IMR-90 (cell line): ENCODE measurements around the gene FBRS. TPM values are rescaled to one million over a fixed set of nuclear protein-coding genes. Genes with fewer than 3 reads are reported as not detected.

Source experiments
- ATAC-seq: fragments of 200-7000 bp; cut with Tn5 transposase; 2 replicates; pipeline ENCODE4 v1.9.1; 2020; ENCODE audit warnings: low read depth, mild to moderate bottlenecking, moderate library complexity
- Bru-seq: library from RNA; stranded (reverse); fragments of 400-500 nt; gene quantifications from one replicate; lab custom pipeline; 2021; lab: Mats Ljungman, UMichigan
- BruChase-seq, 2 experiments: library from RNA; stranded (reverse); fragments of 400-500 nt; gene quantifications; one replicate each; lab custom pipeline; 2021; lab: Mats Ljungman, UMichigan
- BruUV-seq: library from RNA; stranded (reverse); fragments of 400-500 nt; replicated peaks from 2 replicates; lab custom pipeline; 2021; lab: Mats Ljungman, UMichigan
- CTCF ChIA-PET: fragments of 300-600 bp; formaldehyde crosslinking; extraction: SDS; loops from one replicate; lab custom pipeline; 2021; ENCODE audit warnings: antibody characterized with exemption; lab: Yijun Ruan, JAX
- POLR2A ChIA-PET: fragments of 300-600 bp; sonication (Branson Sonifier 250); formaldehyde crosslinking; loops from one replicate; lab custom pipeline; 2022; ENCODE audit warnings: antibody characterized with exemption; ENCODE audit not compliant: unreplicated experiment; lab: Charles Lee
- DNase-seq: peaks from one replicate; pipeline ENCODE4 v3.0.0; 2013
- H2AFZ ChIP-seq: replicated peaks from 2 replicates; pipeline ENCODE3; 2013; ENCODE audit warnings: low read length, mild to moderate bottlenecking; ENCODE audit not compliant: poor library complexity
- H2AK5ac ChIP-seq: 2 replicates; pipeline ENCODE4 v1.6.1; 2013; ENCODE audit warnings: low read depth, low read length, inconsistent platforms
- H2AK9ac ChIP-seq: replicated peaks from 2 replicates; pipeline ENCODE3; 2013; ENCODE audit warnings: mild to moderate bottlenecking, low read depth, low read length, moderate library complexity; ENCODE audit not compliant: poor library complexity
- H2BK120ac ChIP-seq: 2 replicates; pipeline ENCODE4 v1.6.1; 2013; ENCODE audit warnings: low read depth, low read length, inconsistent platforms
- H2BK15ac ChIP-seq: 3 replicates; pipeline ENCODE4 v1.6.1; 2013; ENCODE audit warnings: low read depth, low read length, inconsistent platforms
- H2BK20ac ChIP-seq: 2 replicates; pipeline ENCODE4 v1.6.1; 2013; ENCODE audit warnings: low read depth, mild to moderate bottlenecking, inconsistent platforms, low read length, moderate library complexity
- H2BK5ac ChIP-seq: 2 replicates; pipeline ENCODE4 v1.6.1; 2013; ENCODE audit warnings: mild to moderate bottlenecking, low read depth, low read length, inconsistent platforms; ENCODE audit not compliant: poor library complexity, severe bottlenecking
- H3K14ac ChIP-seq: replicated peaks from 2 replicates; pipeline ENCODE4 v1.6.1; 2013; ENCODE audit warnings: low read depth, low read length, inconsistent platforms
- H3K18ac ChIP-seq: 2 replicates; pipeline ENCODE4 v1.6.1; 2013; ENCODE audit warnings: low read depth, low read length, control low read depth
- H3K23ac ChIP-seq: 2 replicates; pipeline ENCODE4 v1.6.1; 2013; ENCODE audit warnings: low read depth, low read length, inconsistent platforms
- H3K27ac ChIP-seq: 2 replicates; pipeline ENCODE4 v1.5.1; 2013; ENCODE audit warnings: mild to moderate bottlenecking, control low read depth, low read length; ENCODE audit not compliant: insufficient read depth
- H3K27me3 ChIP-seq: 2 replicates; pipeline ENCODE4 v1.6.1; 2013; ENCODE audit warnings: low read length; ENCODE audit not compliant: control insufficient read depth, insufficient read depth
- H3K36me3 ChIP-seq: 2 replicates; pipeline ENCODE4 v1.6.1; 2013; ENCODE audit warnings: low read length, mixed read lengths; ENCODE audit not compliant: control insufficient read depth, insufficient read depth
- H3K4ac ChIP-seq: 2 replicates; pipeline ENCODE4 v1.6.1; 2013; ENCODE audit warnings: low read depth, low read length, inconsistent platforms
- H3K4me1 ChIP-seq: 2 replicates; pipeline ENCODE4 v1.6.1; 2013; ENCODE audit warnings: low read length, mixed read lengths; ENCODE audit not compliant: control insufficient read depth, insufficient read depth
- H3K4me2 ChIP-seq: 2 replicates; pipeline ENCODE4 v1.6.1; 2013; ENCODE audit warnings: low read depth, mild to moderate bottlenecking, control low read depth, low read length, moderate library complexity
- H3K4me3 ChIP-seq: 2 replicates; pipeline ENCODE4 v1.5.1; 2013; ENCODE audit warnings: low read depth, mild to moderate bottlenecking, control low read depth, low read length, moderate library complexity; ENCODE audit not compliant: insufficient read depth
- H3K56ac ChIP-seq: 2 replicates; pipeline ENCODE4 v1.6.1; 2013; ENCODE audit warnings: low read length, inconsistent platforms; ENCODE audit not compliant: insufficient read depth; ENCODE audit errors: extremely low read depth
- H3K79me1 ChIP-seq, 2 experiments: 2 replicates each; pipeline ENCODE4 v1.6.1; 2013; ENCODE audit warnings: low read length in 2 of 2, inconsistent platforms in 1 of 2, low read depth in 1 of 2
- H3K9ac ChIP-seq: 2 replicates; pipeline ENCODE4 v1.6.1; 2013; ENCODE audit warnings: low read depth, low read length, control low read depth
- H3K9me1 ChIP-seq: 2 replicates; pipeline ENCODE4 v1.6.1; 2013; ENCODE audit warnings: low read length, inconsistent platforms; ENCODE audit not compliant: insufficient read depth
- H3K9me3 ChIP-seq: 2 replicates; pipeline ENCODE4 v1.6.1; 2013; ENCODE audit warnings: low read length; ENCODE audit not compliant: control insufficient read depth, insufficient read depth
- H4K20me1 ChIP-seq: 2 replicates; pipeline ENCODE4 v1.6.1; 2013; ENCODE audit warnings: low read length, inconsistent platforms; ENCODE audit not compliant: insufficient read depth
- H4K5ac ChIP-seq: 2 replicates; pipeline ENCODE4 v1.6.1; 2013; ENCODE audit warnings: mild to moderate bottlenecking, low read depth, low read length, control low read depth
- H4K8ac ChIP-seq, 2 experiments: 2 replicates each; pipeline ENCODE4 v1.6.1; 2013; ENCODE audit warnings: low read depth in 2 of 2, low read length in 2 of 2, control low read depth in 1 of 2, inconsistent platforms in 1 of 2
- H4K91ac ChIP-seq: 2 replicates; pipeline ENCODE4 v1.6.1; 2013; ENCODE audit warnings: low read depth, low read length, inconsistent platforms; ENCODE audit not compliant: insufficient read depth
- BHLHE40 ChIP-seq: fragments of 150-350 bp; IDR thresholded peaks from 2 replicates; pipeline ENCODE4 v1.6.1; 2016; ENCODE audit warnings: mild to moderate bottlenecking, low read depth, low read length
- FOS ChIP-seq: fragments of 150-350 bp; IDR thresholded peaks from 2 replicates; pipeline ENCODE4 v1.6.1; 2016; ENCODE audit warnings: low read depth, low read length
- MAFK ChIP-seq: IDR thresholded peaks from 2 replicates; pipeline ENCODE4 v1.6.1; 2012; ENCODE audit warnings: low read depth, low read length, improper control_type of control experiment
- MAZ ChIP-seq: IDR thresholded peaks from 2 replicates; pipeline ENCODE4 v1.6.1; 2012; ENCODE audit warnings: low read depth, mild to moderate bottlenecking, low read length, improper control_type of control experiment, moderate library complexity, borderline replicate concordance
- POLR2A ChIP-seq: IDR thresholded peaks from 2 replicates; pipeline ENCODE4 v1.6.1; 2012; ENCODE audit warnings: mild to moderate bottlenecking, low read depth, low read length
- RAD21 ChIP-seq: IDR thresholded peaks from 2 replicates; pipeline ENCODE4 v1.6.1; 2012; ENCODE audit warnings: low read length, improper control_type of control experiment
- RCOR1 ChIP-seq: IDR thresholded peaks from 2 replicates; pipeline ENCODE4 v1.6.1; 2012; ENCODE audit warnings: mild to moderate bottlenecking, low read length, improper control_type of control experiment; ENCODE audit not compliant: insufficient replicate concordance
- WGBS, 2 experiments: methylation state at CpG; one replicate each; pipeline versions ENCODE4 v1.1.5 to v1.1.7; 2013; ENCODE audit warnings: missing lambda C conversion rate in 2 of 2; ENCODE audit not compliant: insufficient read length in 1 of 2; ENCODE audit errors: extremely low coverage in 2 of 2; 5-methylcytosine and 5-hydroxymethylcytosine counted together
- dilution Hi-C: fragments of 300-500 bp; cut with HindIII; formaldehyde crosslinking; loops from one replicate; pipeline ENCODE4 v1.14.3; 2018; ENCODE audit warnings: low sequenced_read_pairs; ENCODE audit not compliant: unreplicated experiment
- in situ Hi-C: fragments of 300-500 bp; cut with MboI; formaldehyde crosslinking; loops from 3 replicates; pipeline ENCODE4 v1.14.3; 2019; ENCODE audit warnings: low sequenced_read_pairs, inconsistent platforms, mixed read lengths
- intact Hi-C: fragments of 100-400 bp; cut with micrococcal nuclease; formaldehyde crosslinking; loops from 2 replicates; pipeline ENCODE4 v1.10.0; 2022
- long read RNA-seq: library from polyadenylated mRNA; unstranded; transcript quantifications from one replicate; pipeline ENCODE4 v2.0.0, GENCODE V29; 2021; ENCODE audit not compliant: unreplicated experiment
- polyA plus RNA-seq, 3 experiments: library from polyadenylated mRNA; depleted of rRNA; stranded (reverse); fragments of >200 nt; gene quantifications; 2 replicates each; pipeline ENCODE4 v1.2.3, GENCODE V29; 2012; ENCODE audit warnings: low replicate concordance in 1 of 3
- total RNA-seq: library from RNA; depleted of rRNA; stranded (reverse); fragments of >200 nt; gene quantifications from 2 replicates; pipeline ENCODE4 v1.2.3, GENCODE V29; 2012; rRNA removed
- TF ChIP-seq, protein P1 (sequence below): conservative IDR thresholded peaks from 2 replicates; pipeline ENCODE4 v1.5.1; 2012; ENCODE audit warnings: mild to moderate bottlenecking, low read depth, low read length, improper control_type of control experiment
- TF ChIP-seq, protein P2 (sequence below): fragments of 150-350 bp; IDR thresholded peaks from 2 replicates; pipeline ENCODE4 v1.6.1; 2017; ENCODE audit warnings: mild to moderate bottlenecking, antibody characterized with exemption, low read length, low read depth
- TF ChIP-seq, protein P3 (sequence below): fragments of 150-350 bp; IDR thresholded peaks from 2 replicates; pipeline ENCODE4 v1.6.1; 2016; ENCODE audit warnings: low read depth, mild to moderate bottlenecking, low read length, moderate library complexity, borderline replicate concordance

Gene FBRS
- 2.0 and 2.8 TPM in 2 replicates for total RNA-seq
- 20.5 and 22.4 TPM in 2 replicates for polyA plus RNA-seq (2012; rRNA removed)
- polyA plus RNA-seq (2012; cell fraction: cytosol; rRNA removed): 15.0 and 18.0 TPM in 2 replicates
- polyA plus RNA-seq (2012; cell fraction: nucleus; rRNA removed; ENCODE audit: low replicate concordance): 64.6 and 100 TPM in 2 replicates
- percentile 75 among the genes with signal in this experiment for Bru-seq, nascent RNA
- BruChase-seq, experiment 1, labeled RNA remaining after a 6-hour chase: percentile 76 among the genes with signal in this experiment
- percentile 87 among the genes with signal in this experiment for BruChase-seq, experiment 2, labeled RNA remaining after a 2-hour chase
- long read RNA-seq, partial matches to known transcripts: 30 of 32 reads
- long read RNA-seq, other reads (novel, unspliced or antisense): 1 of 32 reads

DNA sequence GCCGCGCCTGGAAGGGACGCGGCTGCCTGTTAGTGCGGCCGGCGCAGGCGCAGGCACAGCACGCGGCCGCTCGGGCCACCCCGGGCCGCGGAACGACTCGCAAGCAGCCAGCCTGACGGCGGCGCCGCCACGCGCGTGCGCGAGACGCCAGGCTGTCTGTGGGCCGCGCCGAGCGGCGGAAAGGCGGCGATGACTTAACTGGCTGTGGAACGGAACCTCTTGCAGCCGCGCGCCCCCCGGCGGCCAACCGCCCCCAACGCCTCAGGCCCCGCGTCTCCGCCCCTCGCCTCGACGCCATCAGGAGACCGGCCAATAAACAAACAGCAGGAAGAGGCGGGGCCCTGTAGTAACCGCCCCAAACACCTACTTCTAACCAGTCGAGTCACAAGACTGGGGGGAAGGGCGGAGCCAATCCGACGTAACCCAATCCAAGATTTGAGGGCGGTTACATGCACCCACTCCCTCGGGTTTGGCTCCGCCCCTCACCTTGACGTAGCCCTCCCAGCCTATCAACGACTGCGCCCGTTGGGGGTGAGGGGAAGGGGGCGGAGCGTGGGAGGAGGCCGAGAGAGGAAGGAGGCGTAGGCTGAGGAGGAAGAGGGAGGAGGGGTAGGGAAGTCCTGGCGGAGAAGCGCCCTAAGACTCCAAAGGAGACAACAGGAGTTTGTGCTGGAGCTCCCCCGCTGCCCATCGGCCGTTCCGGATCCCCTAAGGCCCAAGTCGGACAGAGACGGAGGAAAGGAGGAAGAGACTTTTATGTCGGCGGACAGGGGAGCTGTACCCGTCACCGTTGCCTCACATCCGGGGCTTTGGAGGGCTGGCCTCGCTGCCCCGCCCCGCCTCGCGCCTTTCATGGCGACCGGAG lies at the start of gene FBRS:
Gene FBRS (plus strand): TSS at position 566 of the 865 bp plus-strand sequence. CDS start 1,088 bp downstream, outside the sequence.
- peak within 1 kb of the TSS; percentile 99 for H2AK9ac ChIP-seq
- DNase-seq (peak; percentile 100), ATAC-seq (peak; percentile 83)
- dilution Hi-C loops: no loop called here
- ChIA-PET CTCF (interaction anchor here (0.5 to 1.5 kb wide), 3 partner anchors 36 to 232 kb away, joined by 3 to 4 read pairs (median 3); no protein-coding TSS in a partner anchor), POLR2A (interaction anchor here (0.6 kb wide), 1 partner anchor 263 kb away, joined by 3 read pairs; no protein-coding TSS in a partner anchor)
- peak within 1 kb of the TSS; percentile 100 for H3K23ac ChIP-seq
- peaks cover 12% of the 10 kb centered on the region; the same call in 1 of the 2 replicates for H3K4me1 ChIP-seq
- WGBS, 2 experiments: 0% methylated on average over 26 of the region's 86 CpGs; no CpG with 5 or more reads in 1 of the 2 experiments
- H2BK20ac ChIP-seq: peak within 1 kb of the TSS; percentile 76
- peak within 1 kb of the TSS; percentile 96 for H2BK5ac ChIP-seq
- H3K56ac ChIP-seq: peak within 1 kb of the TSS; percentile 98
- peak within 1 kb of the TSS; percentile 62 for H3K4me3 ChIP-seq
- peaks cover 28 to 50% of the 10 kb centered on the region in 2 experiments; a peak in 3 of 4 replicates for H3K79me1 ChIP-seq
- H2AFZ ChIP-seq: peak within 1 kb of the TSS; percentile 99
- H2AK5ac ChIP-seq: peak within 1 kb of the TSS; percentile 95
- no peaks in the 10 kb centered on the region for H3K27me3 ChIP-seq
- no TSS peak for BruUV-seq
- peak within 1 kb of the TSS; percentile 100 for H3K14ac ChIP-seq
- no peaks in the 10 kb centered on the region for H3K9me3 ChIP-seq
- peak within 1 kb of the TSS; percentile 53 to 99 for H4K8ac ChIP-seq
- H3K27ac ChIP-seq: peak within 1 kb of the TSS; percentile 92
- peak within 1 kb of the TSS; percentile 100 for H3K4ac ChIP-seq
- peak within 1 kb of the TSS; percentile 91; the same call in 2 of the 3 replicates for H2BK15ac ChIP-seq
- peak within 1 kb of the TSS; percentile 95 for H3K18ac ChIP-seq
- peak within 1 kb of the TSS; percentile 89 for H4K5ac ChIP-seq
- peaks cover 46% of the 10 kb centered on the region for H3K36me3 ChIP-seq
- peak within 1 kb of the TSS; percentile 97 for H2BK120ac ChIP-seq
- peak within 1 kb of the TSS; percentile 96 for H3K9ac ChIP-seq
- peaks cover 29% of the 10 kb centered on the region for H4K20me1 ChIP-seq
- peaks cover 5% of the 10 kb centered on the region; the same call in 1 of the 2 replicates for H3K9me1 ChIP-seq
- peak within 1 kb of the TSS; percentile 96 for H3K4me2 ChIP-seq
- in situ Hi-C loops: no loop called here
- H4K91ac ChIP-seq: peak within 1 kb of the TSS; percentile 99
- intact Hi-C loops: loop anchor here (1.0 to 2.0 kb wide), 2 partner anchors 36 to 131 kb away; partner anchors contain the start of gene ZNF768
- no peak for TF ChIP-seq FOS
- peak; percentile 91 for TF ChIP-seq POLR2A
- TF ChIP-seq RCOR1: peak; percentile 55
- TF ChIP-seq, protein P1, sequence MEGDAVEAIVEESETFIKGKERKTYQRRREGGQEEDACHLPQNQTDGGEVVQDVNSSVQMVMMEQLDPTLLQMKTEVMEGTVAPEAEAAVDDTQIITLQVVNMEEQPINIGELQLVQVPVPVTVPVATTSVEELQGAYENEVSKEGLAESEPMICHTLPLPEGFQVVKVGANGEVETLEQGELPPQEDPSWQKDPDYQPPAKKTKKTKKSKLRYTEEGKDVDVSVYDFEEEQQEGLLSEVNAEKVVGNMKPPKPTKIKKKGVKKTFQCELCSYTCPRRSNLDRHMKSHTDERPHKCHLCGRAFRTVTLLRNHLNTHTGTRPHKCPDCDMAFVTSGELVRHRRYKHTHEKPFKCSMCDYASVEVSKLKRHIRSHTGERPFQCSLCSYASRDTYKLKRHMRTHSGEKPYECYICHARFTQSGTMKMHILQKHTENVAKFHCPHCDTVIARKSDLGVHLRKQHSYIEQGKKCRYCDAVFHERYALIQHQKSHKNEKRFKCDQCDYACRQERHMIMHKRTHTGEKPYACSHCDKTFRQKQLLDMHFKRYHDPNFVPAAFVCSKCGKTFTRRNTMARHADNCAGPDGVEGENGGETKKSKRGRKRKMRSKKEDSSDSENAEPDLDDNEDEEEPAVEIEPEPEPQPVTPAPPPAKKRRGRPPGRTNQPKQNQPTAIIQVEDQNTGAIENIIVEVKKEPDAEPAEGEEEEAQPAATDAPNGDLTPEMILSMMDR: peak; percentile 98
- no peak for TF ChIP-seq MAFK
- TF ChIP-seq MAZ: peak; percentile 57
- TF ChIP-seq, protein P2, sequence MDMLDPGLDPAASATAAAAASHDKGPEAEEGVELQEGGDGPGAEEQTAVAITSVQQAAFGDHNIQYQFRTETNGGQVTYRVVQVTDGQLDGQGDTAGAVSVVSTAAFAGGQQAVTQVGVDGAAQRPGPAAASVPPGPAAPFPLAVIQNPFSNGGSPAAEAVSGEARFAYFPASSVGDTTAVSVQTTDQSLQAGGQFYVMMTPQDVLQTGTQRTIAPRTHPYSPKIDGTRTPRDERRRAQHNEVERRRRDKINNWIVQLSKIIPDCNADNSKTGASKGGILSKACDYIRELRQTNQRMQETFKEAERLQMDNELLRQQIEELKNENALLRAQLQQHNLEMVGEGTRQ: no peak; the same call in 1 of the 2 replicates
- TF ChIP-seq, protein P3, sequence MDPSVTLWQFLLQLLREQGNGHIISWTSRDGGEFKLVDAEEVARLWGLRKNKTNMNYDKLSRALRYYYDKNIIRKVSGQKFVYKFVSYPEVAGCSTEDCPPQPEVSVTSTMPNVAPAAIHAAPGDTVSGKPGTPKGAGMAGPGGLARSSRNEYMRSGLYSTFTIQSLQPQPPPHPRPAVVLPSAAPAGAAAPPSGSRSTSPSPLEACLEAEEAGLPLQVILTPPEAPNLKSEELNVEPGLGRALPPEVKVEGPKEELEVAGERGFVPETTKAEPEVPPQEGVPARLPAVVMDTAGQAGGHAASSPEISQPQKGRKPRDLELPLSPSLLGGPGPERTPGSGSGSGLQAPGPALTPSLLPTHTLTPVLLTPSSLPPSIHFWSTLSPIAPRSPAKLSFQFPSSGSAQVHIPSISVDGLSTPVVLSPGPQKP: no peak
- peak; percentile 69 for TF ChIP-seq RAD21
- TF ChIP-seq BHLHE40: 0 out of 2 replicates have a peak, but pooled peaks have one; percentile 3
